Measurements from ENCODE around the gene VAPB.

DNA sequence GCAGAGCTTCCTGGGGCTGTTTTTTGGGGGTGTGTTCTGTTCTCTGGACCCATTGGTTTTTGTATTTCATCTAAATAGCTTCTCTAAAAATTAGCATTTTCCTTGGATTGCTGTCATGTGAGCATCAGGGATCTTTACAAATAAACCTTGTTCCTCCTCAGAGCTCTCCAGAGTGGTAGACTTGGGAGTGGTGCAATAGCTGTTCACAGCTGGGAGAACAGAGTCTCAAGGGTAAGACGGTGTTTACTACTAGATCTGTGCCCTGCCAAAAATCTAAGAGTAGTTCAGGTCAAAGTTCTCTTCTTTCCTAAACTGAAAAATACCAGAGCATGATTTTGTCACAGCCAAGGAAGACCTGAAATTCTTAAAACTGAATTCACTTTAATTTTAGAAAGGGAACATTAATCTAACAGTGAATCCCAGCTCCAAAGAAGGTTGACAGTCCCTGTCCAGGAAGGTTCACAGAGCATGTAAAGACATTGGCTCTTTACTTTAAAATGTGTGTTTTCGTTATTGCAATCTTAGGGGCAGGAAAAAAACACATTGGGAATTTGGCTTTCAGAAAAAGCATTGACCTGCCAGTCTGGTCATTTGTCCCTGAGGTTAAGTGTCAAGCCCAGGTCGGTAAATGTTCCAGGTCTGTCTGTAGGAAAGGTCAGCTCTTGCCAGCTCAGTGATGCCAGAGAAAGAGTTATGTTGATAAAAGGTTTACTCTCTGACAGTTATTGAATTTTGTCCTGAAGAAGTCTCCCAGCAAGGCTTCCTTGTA is 43.3 kb downstream of the VAPB start:
- TF ChIP-seq POLR2A (IDR thresholded peaks at IDR 0.05; ENCODE audit: low read depth, low read length): no peak
- TF ChIP-seq, protein P1, sequence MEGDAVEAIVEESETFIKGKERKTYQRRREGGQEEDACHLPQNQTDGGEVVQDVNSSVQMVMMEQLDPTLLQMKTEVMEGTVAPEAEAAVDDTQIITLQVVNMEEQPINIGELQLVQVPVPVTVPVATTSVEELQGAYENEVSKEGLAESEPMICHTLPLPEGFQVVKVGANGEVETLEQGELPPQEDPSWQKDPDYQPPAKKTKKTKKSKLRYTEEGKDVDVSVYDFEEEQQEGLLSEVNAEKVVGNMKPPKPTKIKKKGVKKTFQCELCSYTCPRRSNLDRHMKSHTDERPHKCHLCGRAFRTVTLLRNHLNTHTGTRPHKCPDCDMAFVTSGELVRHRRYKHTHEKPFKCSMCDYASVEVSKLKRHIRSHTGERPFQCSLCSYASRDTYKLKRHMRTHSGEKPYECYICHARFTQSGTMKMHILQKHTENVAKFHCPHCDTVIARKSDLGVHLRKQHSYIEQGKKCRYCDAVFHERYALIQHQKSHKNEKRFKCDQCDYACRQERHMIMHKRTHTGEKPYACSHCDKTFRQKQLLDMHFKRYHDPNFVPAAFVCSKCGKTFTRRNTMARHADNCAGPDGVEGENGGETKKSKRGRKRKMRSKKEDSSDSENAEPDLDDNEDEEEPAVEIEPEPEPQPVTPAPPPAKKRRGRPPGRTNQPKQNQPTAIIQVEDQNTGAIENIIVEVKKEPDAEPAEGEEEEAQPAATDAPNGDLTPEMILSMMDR (conservative IDR thresholded peaks at IDR 0.05; ENCODE audit: low read depth, low read length): no peak
- no peak for TF ChIP-seq RFX5 (IDR thresholded peaks at IDR 0.05; ENCODE audit: low read depth, low read length)

Data from IMR-90 (cell line).